MM.1S (cell line): ENCODE results near the gene MDGA2.

Experiments
- DNase-seq: peaks from one replicate; pipeline ENCODE4 v3.0.0-alpha.2; 2015
- H2AFZ ChIP-seq: fragments of 300-600 bp; sonication (generic); 2 replicates; pipeline ENCODE4 v1.6.0; 2016; ENCODE audit warnings: antibody characterized with exemption, low read length
- H3F3A ChIP-seq: fragments of 300-600 bp; sonication (generic); 2 replicates; pipeline ENCODE4 v1.6.1; 2016; ENCODE audit warnings: mild to moderate bottlenecking, antibody characterized with exemption, low read length, moderate library complexity, mixed read lengths; ENCODE audit not compliant: insufficient read depth
- H3K27ac ChIP-seq: fragments of 300-600 bp; sonication (generic); 2 replicates; pipeline ENCODE4 v1.5.1; 2016; ENCODE audit warnings: mild to moderate bottlenecking, low read length
- H3K27me3 ChIP-seq: fragments of 300-600 bp; sonication (generic); replicated peaks from 2 replicates; pipeline ENCODE4 v1.6.0; 2016; ENCODE audit warnings: low read length; ENCODE audit not compliant: insufficient read depth
- H3K36me3 ChIP-seq: fragments of 300-600 bp; sonication (generic); replicated peaks from 2 replicates; pipeline ENCODE4 v1.6.1; 2016; ENCODE audit warnings: mild to moderate bottlenecking, low read length, mixed read lengths; ENCODE audit not compliant: insufficient read depth
- H3K4me1 ChIP-seq: fragments of 300-600 bp; sonication (generic); 2 replicates; pipeline ENCODE4 v1.6.1; 2016; ENCODE audit warnings: low read length, mixed read lengths
- H3K4me2 ChIP-seq: fragments of 300-600 bp; sonication (generic); 2 replicates; pipeline ENCODE4 v1.6.0; 2016; ENCODE audit warnings: low read depth, low read length
- H3K4me3 ChIP-seq: fragments of 300-600 bp; sonication (generic); 2 replicates; pipeline ENCODE4 v1.5.1; 2016; ENCODE audit warnings: low read length, mixed read lengths
- H3K79me2 ChIP-seq: fragments of 300-600 bp; sonication (generic); 2 replicates; pipeline ENCODE4 v1.6.1; 2016; ENCODE audit warnings: mixed run types, low read length, mixed read lengths
- H3K9ac ChIP-seq: fragments of 300-600 bp; sonication (generic); 2 replicates; pipeline ENCODE4 v1.6.1; 2016; ENCODE audit warnings: low read length, mixed read lengths
- H3K9me2 ChIP-seq: fragments of 300-600 bp; sonication (generic); replicated peaks from 2 replicates; pipeline ENCODE4 v1.6.1; 2016; ENCODE audit warnings: mild to moderate bottlenecking, low read length, mixed read lengths; ENCODE audit not compliant: insufficient read depth
- H3K9me3 ChIP-seq: fragments of 300-600 bp; sonication (generic); replicated peaks from 2 replicates; pipeline ENCODE4 v1.6.1; 2016; ENCODE audit warnings: mild to moderate bottlenecking, low read length, mixed read lengths; ENCODE audit not compliant: insufficient read depth
- H4K20me1 ChIP-seq: fragments of 300-600 bp; sonication (generic); 2 replicates; pipeline ENCODE4 v1.6.1; 2016; ENCODE audit warnings: mild to moderate bottlenecking, low read length, moderate library complexity, mixed read lengths; ENCODE audit not compliant: insufficient read depth
- EZH2 ChIP-seq: fragments of 300-600 bp; sonication (generic); optimal IDR thresholded peaks from 2 replicates; pipeline ENCODE3; 2017; ENCODE audit warnings: low read depth, mild to moderate bottlenecking, antibody characterized with exemption, low read length, mixed read lengths
- EZH2phosphoT487 ChIP-seq: fragments of 300-600 bp; sonication (generic); IDR thresholded peaks from 2 replicates; pipeline ENCODE4 v1.6.1; 2018; ENCODE audit warnings: antibody characterized with exemption, low read length
- TF ChIP-seq, protein P1 (sequence below): fragments of 300-600 bp; sonication (generic); IDR thresholded peaks from 2 replicates; pipeline ENCODE4 v1.5.1; 2016; ENCODE audit warnings: antibody characterized with exemption, low read length, mixed read lengths

MDGA2 gene

DNA sequence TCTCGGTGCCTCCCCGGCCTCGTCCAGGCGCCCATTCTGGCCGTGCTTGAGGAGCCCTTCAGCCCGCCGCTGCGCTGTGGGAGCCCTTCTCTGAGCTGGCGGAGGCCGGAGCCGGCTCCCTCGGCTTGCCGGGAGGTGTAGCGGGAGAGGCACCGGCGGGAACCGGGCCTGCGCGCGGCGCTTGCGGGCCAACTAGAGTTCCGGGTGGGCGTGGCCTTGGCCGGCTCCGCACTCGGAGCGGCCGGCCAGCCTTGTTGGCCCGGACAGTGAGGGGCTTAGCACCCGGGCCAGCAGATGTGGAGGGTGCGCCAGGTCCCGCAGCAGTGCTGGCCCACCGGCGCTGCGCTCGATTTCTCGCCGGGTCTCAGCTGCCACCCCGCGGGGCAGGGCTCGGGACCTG lies 855.1 kb downstream of the MDGA2 start:
- Histone ChIP-seq H3K27ac (no peak overlapping the region), H3K4me3 (no peak overlapping the region), H3F3A (no peaks in the 10 kb centered on the region), H3K9me3 (no peaks in the 10 kb centered on the region), H3K27me3 (no peaks in the 10 kb centered on the region), H3K9ac (no peak overlapping the region), H3K4me2 (no peak overlapping the region), H4K20me1 (no peaks in the 10 kb centered on the region), H2AFZ (no peak overlapping the region), H3K36me3 (no peaks in the 10 kb centered on the region), H3K9me2 (no peaks in the 10 kb centered on the region), H3K4me1 (no peaks in the 10 kb centered on the region), H3K79me2 (no peaks in the 10 kb centered on the region)
- DNase-seq, result no peak
- TF ChIP-seq EZH2 (no peak), EZH2phosphoT487 (no peak)
- TF ChIP-seq, protein P1, sequence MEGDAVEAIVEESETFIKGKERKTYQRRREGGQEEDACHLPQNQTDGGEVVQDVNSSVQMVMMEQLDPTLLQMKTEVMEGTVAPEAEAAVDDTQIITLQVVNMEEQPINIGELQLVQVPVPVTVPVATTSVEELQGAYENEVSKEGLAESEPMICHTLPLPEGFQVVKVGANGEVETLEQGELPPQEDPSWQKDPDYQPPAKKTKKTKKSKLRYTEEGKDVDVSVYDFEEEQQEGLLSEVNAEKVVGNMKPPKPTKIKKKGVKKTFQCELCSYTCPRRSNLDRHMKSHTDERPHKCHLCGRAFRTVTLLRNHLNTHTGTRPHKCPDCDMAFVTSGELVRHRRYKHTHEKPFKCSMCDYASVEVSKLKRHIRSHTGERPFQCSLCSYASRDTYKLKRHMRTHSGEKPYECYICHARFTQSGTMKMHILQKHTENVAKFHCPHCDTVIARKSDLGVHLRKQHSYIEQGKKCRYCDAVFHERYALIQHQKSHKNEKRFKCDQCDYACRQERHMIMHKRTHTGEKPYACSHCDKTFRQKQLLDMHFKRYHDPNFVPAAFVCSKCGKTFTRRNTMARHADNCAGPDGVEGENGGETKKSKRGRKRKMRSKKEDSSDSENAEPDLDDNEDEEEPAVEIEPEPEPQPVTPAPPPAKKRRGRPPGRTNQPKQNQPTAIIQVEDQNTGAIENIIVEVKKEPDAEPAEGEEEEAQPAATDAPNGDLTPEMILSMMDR, result no peak

DNA sequence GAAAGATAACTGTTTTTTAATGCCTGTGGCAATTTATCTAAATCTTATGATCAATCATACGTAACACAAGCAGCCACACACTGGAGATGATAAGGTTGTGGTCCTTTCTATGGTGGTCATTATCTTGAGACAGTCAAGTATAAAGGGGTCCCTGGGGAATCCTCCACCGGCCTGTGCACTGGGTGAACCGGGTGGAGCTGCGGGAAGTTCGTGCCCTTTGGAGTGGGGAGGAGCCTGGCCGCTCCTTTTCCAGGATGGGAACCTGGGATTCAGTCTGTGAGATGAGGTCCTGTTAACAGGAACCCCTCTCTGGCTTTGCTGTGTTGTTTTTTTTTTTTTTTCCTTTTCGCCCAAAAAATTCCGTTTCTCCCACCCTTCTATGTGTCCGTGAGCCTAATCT lies 856.3 kb downstream of the MDGA2 start:
- no peaks in the 10 kb centered on the region for H3K9me3 ChIP-seq
- H3K9ac ChIP-seq, result no peak overlapping the region
- no peaks in the 10 kb centered on the region for H4K20me1 ChIP-seq
- H3K4me3 ChIP-seq, result no peak overlapping the region
- H2AFZ ChIP-seq, result no peak overlapping the region
- DNase-seq, result no peak
- H3F3A ChIP-seq, result no peaks in the 10 kb centered on the region
- no peaks in the 10 kb centered on the region for H3K79me2 ChIP-seq
- no peaks in the 10 kb centered on the region for H3K27me3 ChIP-seq
- no peak overlapping the region for H3K4me2 ChIP-seq
- H3K36me3 ChIP-seq, result no peaks in the 10 kb centered on the region
- TF ChIP-seq EZH2, result no peak
- TF ChIP-seq, protein P1, result no peak
- TF ChIP-seq EZH2phosphoT487, result no peak
- H3K27ac ChIP-seq, result no peak overlapping the region
- H3K4me1 ChIP-seq, result no peaks in the 10 kb centered on the region
- H3K9me2 ChIP-seq, result no peaks in the 10 kb centered on the region

DNA sequence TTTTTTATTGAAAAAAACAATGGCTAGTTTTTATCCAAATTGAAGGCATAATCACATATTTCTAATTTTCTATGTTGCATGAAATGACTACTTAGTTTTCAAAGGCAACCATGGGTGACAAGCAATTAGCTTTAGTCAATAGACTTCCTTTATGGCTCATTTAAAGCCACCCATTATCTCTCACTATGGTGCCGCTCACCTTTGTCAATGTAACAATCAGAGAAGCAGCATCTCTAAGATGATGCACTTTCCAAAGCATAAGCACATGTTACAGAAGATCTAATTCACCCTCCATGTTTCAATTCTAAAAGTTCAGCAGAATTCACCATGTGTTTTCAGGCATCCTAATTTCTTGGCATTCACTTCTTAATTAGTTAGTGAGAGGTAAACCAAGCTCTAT lies 857.3 kb downstream of the MDGA2 start:
- H3K79me2 ChIP-seq, result no peaks in the 10 kb centered on the region

More for the DNA sequence above, 857.3 kb downstream of the MDGA2 start:
- H3K27ac ChIP-seq, result no peak overlapping the region
- H3K36me3 ChIP-seq, result no peaks in the 10 kb centered on the region
- H3K9ac ChIP-seq, result no peak overlapping the region
- H3K4me3 ChIP-seq, result no peak overlapping the region
- no peaks in the 10 kb centered on the region for H3K4me1 ChIP-seq
- H3K4me2 ChIP-seq, result no peak overlapping the region
- no peaks in the 10 kb centered on the region for H3F3A ChIP-seq
- H4K20me1 ChIP-seq, result no peaks in the 10 kb centered on the region
- no peaks in the 10 kb centered on the region for H3K9me3 ChIP-seq
- no peaks in the 10 kb centered on the region for H3K27me3 ChIP-seq
- H3K9me2 ChIP-seq, result no peaks in the 10 kb centered on the region
- TF ChIP-seq EZH2phosphoT487, result no peak
- TF ChIP-seq, protein P1, result no peak
- no peak for TF ChIP-seq EZH2
- no peak for DNase-seq
- no peak overlapping the region for H2AFZ ChIP-seq
